WTC11 (cell line): ENCODE results near the gene MIA3. TPM values are rescaled to one million over a fixed set of nuclear protein-coding genes. Genes with fewer than 3 reads are reported as not detected.

ENCODE experiments used
- ATAC-seq: fragments of 200-7000 bp; cut with Tn5 transposase; 2 replicates; pipeline ENCODE4 v1.10.0; 2021; ENCODE audit warnings: mild to moderate bottlenecking, moderate library complexity
- CTCF ChIA-PET: fragments of 300-600 bp; sonication (Branson Sonifier 250); formaldehyde crosslinking; loops from one replicate; lab custom pipeline; 2021; ENCODE audit warnings: antibody characterized with exemption; lab: Charles Lee
- POLR2A ChIA-PET: fragments of 350-600 bp; sonication (Branson Sonifier 250); formaldehyde crosslinking; loops from one replicate; lab custom pipeline; 2021; ENCODE audit warnings: antibody characterized with exemption; lab: Charles Lee
- DNase-seq: peaks from one replicate; pipeline ENCODE4 v3.0.0; 2021; ENCODE audit warnings: low spot score
- H3K27ac Mint-ChIP-seq: 2 replicates; pipeline ENCODE4 v1.8.0; 2021; ENCODE audit warnings: mixed read lengths
- H3K27me3 Mint-ChIP-seq: 2 replicates; pipeline ENCODE4 v1.8.0; 2021; ENCODE audit warnings: low read depth, mild to moderate bottlenecking, moderate library complexity, mixed read lengths
- H3K36me3 Mint-ChIP-seq: 2 replicates; pipeline ENCODE4 v1.8.0; 2021; ENCODE audit warnings: mixed read lengths
- H3K4me1 Mint-ChIP-seq: 2 replicates; pipeline ENCODE4 v1.8.0; 2022; ENCODE audit warnings: mixed read lengths
- H3K4me3 Mint-ChIP-seq: 2 replicates; pipeline ENCODE4 v1.8.0; 2021; ENCODE audit warnings: mild to moderate bottlenecking, moderate library complexity, mixed read lengths
- H3K9me3 Mint-ChIP-seq: 2 replicates; pipeline ENCODE4 v1.8.0; 2021; ENCODE audit warnings: mixed read lengths
- CBFB ChIP-seq: sonication (generic); formaldehyde crosslinking; IDR thresholded peaks from 2 replicates; pipeline ENCODE4 v1.8.1; 2022; ENCODE audit warnings: mild to moderate bottlenecking, low read depth, missing genetic modification reagents
- ETV6 ChIP-seq: sonication (generic); formaldehyde crosslinking; IDR thresholded peaks from 2 replicates; pipeline ENCODE4 v1.8.1; 2022; ENCODE audit warnings: mild to moderate bottlenecking, missing genetic modification reagents
- FOXP1 ChIP-seq: sonication (generic); formaldehyde crosslinking; IDR thresholded peaks from 2 replicates; pipeline ENCODE4 v1.8.0; 2022; ENCODE audit warnings: missing genetic modification reagents, mild to moderate bottlenecking, moderate library complexity, borderline replicate concordance
- FOXP4 ChIP-seq: sonication (generic); formaldehyde crosslinking; IDR thresholded peaks from 2 replicates; pipeline ENCODE4 v1.8.0; 2022; ENCODE audit warnings: mild to moderate bottlenecking, missing genetic modification reagents
- GRHL2 ChIP-seq: fragments of 250-450 bp; sonication (Bioruptor Pico); IDR thresholded peaks from 2 replicates; pipeline ENCODE4 v1.8.0; 2022; ENCODE audit warnings: mild to moderate bottlenecking, moderate library complexity; ENCODE audit not compliant: insufficient replicate concordance, severe bottlenecking
- HMGXB4 ChIP-seq: sonication (generic); formaldehyde crosslinking; IDR thresholded peaks from 2 replicates; pipeline ENCODE4 v1.8.1; 2023; ENCODE audit warnings: mild to moderate bottlenecking, moderate library complexity, missing genetic modification reagents
- IRF2 ChIP-seq: sonication (generic); formaldehyde crosslinking; IDR thresholded peaks from 2 replicates; pipeline ENCODE4 v1.8.0; 2022; ENCODE audit warnings: low read depth, missing genetic modification reagents, borderline replicate concordance
- NFATC4 ChIP-seq: fragments of 250-450 bp; sonication (Bioruptor Pico); IDR thresholded peaks from 2 replicates; pipeline ENCODE4 v1.9.0; 2021; ENCODE audit warnings: mild to moderate bottlenecking
- NFYB ChIP-seq: sonication (generic); formaldehyde crosslinking; conservative IDR thresholded peaks from 2 replicates; pipeline ENCODE4 v1.8.0; 2022; ENCODE audit warnings: low read depth, missing genetic modification reagents
- RELA ChIP-seq: sonication (generic); formaldehyde crosslinking; IDR thresholded peaks from 2 replicates; pipeline ENCODE4 v1.8.1; 2022; ENCODE audit warnings: missing genetic modification reagents, mild to moderate bottlenecking, borderline replicate concordance
- SMAD3 ChIP-seq: sonication (generic); formaldehyde crosslinking; IDR thresholded peaks from 2 replicates; pipeline ENCODE4 v1.8.0; 2022; ENCODE audit warnings: missing genetic modification reagents, mild to moderate bottlenecking, borderline replicate concordance
- SP1 ChIP-seq: sonication (generic); formaldehyde crosslinking; conservative IDR thresholded peaks from 2 replicates; pipeline ENCODE4 v1.8.1; 2022; ENCODE audit warnings: missing genetic modification reagents
- TCF7 ChIP-seq: sonication (generic); formaldehyde crosslinking; IDR thresholded peaks from 2 replicates; pipeline ENCODE4 v1.8.0; 2022; ENCODE audit warnings: mild to moderate bottlenecking, low read depth, missing genetic modification reagents, moderate library complexity
- ZBTB21 ChIP-seq: sonication (generic); formaldehyde crosslinking; IDR thresholded peaks from 2 replicates; pipeline ENCODE4 v1.8.1; 2023; ENCODE audit warnings: mild to moderate bottlenecking, missing genetic modification reagents, borderline replicate concordance
- ZNF219 ChIP-seq: sonication (generic); formaldehyde crosslinking; IDR thresholded peaks from 2 replicates; pipeline ENCODE4 v1.8.0; 2023; ENCODE audit warnings: missing genetic modification reagents, mild to moderate bottlenecking, borderline replicate concordance
- ZNF263 ChIP-seq: sonication (generic); formaldehyde crosslinking; IDR thresholded peaks from 2 replicates; pipeline ENCODE4 v1.8.1; 2022; ENCODE audit warnings: low read depth, mild to moderate bottlenecking, moderate library complexity, missing genetic modification reagents
- ZNF281 ChIP-seq: sonication (generic); formaldehyde crosslinking; IDR thresholded peaks from 2 replicates; pipeline ENCODE4 v1.8.0; 2023; ENCODE audit warnings: mild to moderate bottlenecking, missing genetic modification reagents
- ZNF416 ChIP-seq: fragments of 250-450 bp; sonication (Bioruptor Pico); IDR thresholded peaks from 2 replicates; pipeline ENCODE4 v1.9.0; 2021; ENCODE audit warnings: mild to moderate bottlenecking, inconsistent platforms
- total RNA-seq: library from RNA; stranded (reverse); gene quantifications from 3 replicates; pipeline ENCODE4 v1.2.3, GENCODE V29; 2021
- TF ChIP-seq, protein P1 (sequence below): sonication (generic); formaldehyde crosslinking; IDR thresholded peaks from 2 replicates; pipeline ENCODE4 v1.8.0; 2023; ENCODE audit warnings: missing genetic modification reagents
- TF ChIP-seq, protein P2 (sequence below): fragments of 250-450 bp; sonication (Bioruptor Pico); IDR thresholded peaks from 2 replicates; pipeline ENCODE4 v1.9.0; 2021; ENCODE audit warnings: mild to moderate bottlenecking
- TF ChIP-seq, protein P3 (sequence below): sonication (generic); formaldehyde crosslinking; IDR thresholded peaks from 2 replicates; pipeline ENCODE4 v1.8.1; 2023; ENCODE audit warnings: mild to moderate bottlenecking, missing genetic modification reagents, moderate library complexity
- TF ChIP-seq, protein P4 (sequence below): sonication (generic); formaldehyde crosslinking; IDR thresholded peaks from 2 replicates; pipeline ENCODE4 v1.8.0; 2022; ENCODE audit warnings: mild to moderate bottlenecking, missing genetic modification reagents

Gene MIA3
- total RNA-seq, 1 experiment from 2014 or later = 70.0 TPM

- no peak overlapping the region for H3K27ac Mint-ChIP-seq
- POLR2A ChIA-PET = no interaction called here
- no peak for ATAC-seq
- H3K4me3 Mint-ChIP-seq = peak overlapping the region; percentile 79
- H3K36me3 Mint-ChIP-seq = peaks cover 6% of the 10 kb centered on the region
- H3K9me3 Mint-ChIP-seq = no peaks in the 10 kb centered on the region
- CTCF ChIA-PET = interaction anchor here (0.6 kb wide), 1 partner anchor 155 kb away, joined by 3 read pairs; no protein-coding TSS in a partner anchor
- peaks cover 46% of the 10 kb centered on the region for H3K27me3 Mint-ChIP-seq
- no peak for DNase-seq
- peaks cover 13% of the 10 kb centered on the region for H3K4me1 Mint-ChIP-seq
- TF ChIP-seq, protein P1, sequence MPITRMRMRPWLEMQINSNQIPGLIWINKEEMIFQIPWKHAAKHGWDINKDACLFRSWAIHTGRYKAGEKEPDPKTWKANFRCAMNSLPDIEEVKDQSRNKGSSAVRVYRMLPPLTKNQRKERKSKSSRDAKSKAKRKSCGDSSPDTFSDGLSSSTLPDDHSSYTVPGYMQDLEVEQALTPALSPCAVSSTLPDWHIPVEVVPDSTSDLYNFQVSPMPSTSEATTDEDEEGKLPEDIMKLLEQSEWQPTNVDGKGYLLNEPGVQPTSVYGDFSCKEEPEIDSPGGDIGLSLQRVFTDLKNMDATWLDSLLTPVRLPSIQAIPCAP = no peak
- no peak for TF ChIP-seq ETV6
- TF ChIP-seq FOXP1 (CRISPR knock-in tag) = no peak
- TF ChIP-seq ZNF416 (CRISPR knock-in tag) = no peak
- TF ChIP-seq ZNF281 (CRISPR knock-in tag) = no peak
- TF ChIP-seq, protein P2, sequence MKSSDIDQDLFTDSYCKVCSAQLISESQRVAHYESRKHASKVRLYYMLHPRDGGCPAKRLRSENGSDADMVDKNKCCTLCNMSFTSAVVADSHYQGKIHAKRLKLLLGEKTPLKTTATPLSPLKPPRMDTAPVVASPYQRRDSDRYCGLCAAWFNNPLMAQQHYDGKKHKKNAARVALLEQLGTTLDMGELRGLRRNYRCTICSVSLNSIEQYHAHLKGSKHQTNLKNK (CRISPR knock-in tag) = no peak
- TF ChIP-seq, protein P3, sequence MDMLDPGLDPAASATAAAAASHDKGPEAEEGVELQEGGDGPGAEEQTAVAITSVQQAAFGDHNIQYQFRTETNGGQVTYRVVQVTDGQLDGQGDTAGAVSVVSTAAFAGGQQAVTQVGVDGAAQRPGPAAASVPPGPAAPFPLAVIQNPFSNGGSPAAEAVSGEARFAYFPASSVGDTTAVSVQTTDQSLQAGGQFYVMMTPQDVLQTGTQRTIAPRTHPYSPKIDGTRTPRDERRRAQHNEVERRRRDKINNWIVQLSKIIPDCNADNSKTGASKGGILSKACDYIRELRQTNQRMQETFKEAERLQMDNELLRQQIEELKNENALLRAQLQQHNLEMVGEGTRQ (CRISPR knock-in tag) = no peak
- no peak for TF ChIP-seq ZBTB21
- TF ChIP-seq RELA (CRISPR knock-in tag) = no peak
- TF ChIP-seq GRHL2 (CRISPR knock-in tag) = no peak
- no peak for TF ChIP-seq IRF2 (CRISPR knock-in tag)
- no peak for TF ChIP-seq CBFB (CRISPR knock-in tag)
- no peak for TF ChIP-seq SMAD3 (CRISPR knock-in tag)
- no peak for TF ChIP-seq NFATC4 (CRISPR knock-in tag)
- TF ChIP-seq TCF7 = no peak
Measured at GRCh38 chr1:222616525-222616924, 1.4 kb upstream of the MIA3 start.

GRCh38 chr1:222617367-222617951, 438 bp upstream of the MIA3 start:
- Mint-ChIP-seq H3K9me3 (no peaks in the 10 kb centered on the region), H3K27ac (peak overlapping the region; percentile 43; the same call in 1 of the 2 replicates), H3K4me3 (peak overlapping the region; percentile 79), H3K4me1 (peaks cover 13% of the 10 kb centered on the region), H3K27me3 (peaks cover 44% of the 10 kb centered on the region), H3K36me3 (peaks cover 13% of the 10 kb centered on the region)
- POLR2A ChIA-PET = no interaction called here
- ATAC-seq (peak; percentile 98), DNase-seq (peak; percentile 96)
- CTCF ChIA-PET = no interaction called here
- TF ChIP-seq, protein P3 (CRISPR knock-in tag) = peak; percentile 65
- TF ChIP-seq ZBTB21 (no peak), HMGXB4 (CRISPR knock-in tag) (no peak), FOXP4 (no peak), FOXP1 (CRISPR knock-in tag) (no peak), ZNF263 (CRISPR knock-in tag) (peak; percentile 92), ZNF219 (CRISPR knock-in tag) (no peak), SP1 (peak; percentile 13; the same call in 1 of the 2 replicates), NFYB (CRISPR knock-in tag) (peak; percentile 77), RELA (CRISPR knock-in tag) (no peak)
- TF ChIP-seq, protein P4, sequence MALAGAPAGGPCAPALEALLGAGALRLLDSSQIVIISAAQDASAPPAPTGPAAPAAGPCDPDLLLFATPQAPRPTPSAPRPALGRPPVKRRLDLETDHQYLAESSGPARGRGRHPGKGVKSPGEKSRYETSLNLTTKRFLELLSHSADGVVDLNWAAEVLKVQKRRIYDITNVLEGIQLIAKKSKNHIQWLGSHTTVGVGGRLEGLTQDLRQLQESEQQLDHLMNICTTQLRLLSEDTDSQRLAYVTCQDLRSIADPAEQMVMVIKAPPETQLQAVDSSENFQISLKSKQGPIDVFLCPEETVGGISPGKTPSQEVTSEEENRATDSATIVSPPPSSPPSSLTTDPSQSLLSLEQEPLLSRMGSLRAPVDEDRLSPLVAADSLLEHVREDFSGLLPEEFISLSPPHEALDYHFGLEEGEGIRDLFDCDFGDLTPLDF (CRISPR knock-in tag) = no peak
